Activated T-cell treated with anti-CD3 and anti-CD28 coated beads for 4 hours (primary cell): ENCODE measurements around the gene MBL2.
A peak's percentile ranks its signal among the peaks of the same experiment; 100 is the strongest.

Experiments used
- DNase-seq: peaks from one replicate; pipeline ENCODE4 v3.0.0-alpha.2; 2020

MBL2 gene

GRCh38 chr10:52771534-52772445, 794 bp downstream of the MBL2 start:
- no peak for DNase-seq

GRCh38 chr10:52770904-52771303, 1.7 kb downstream of the MBL2 start:
- DNase-seq, result no peak

GRCh38 chr10:52769966-52770365, 2.6 kb downstream of the MBL2 start:
- DNase-seq, result no peak

DNA sequence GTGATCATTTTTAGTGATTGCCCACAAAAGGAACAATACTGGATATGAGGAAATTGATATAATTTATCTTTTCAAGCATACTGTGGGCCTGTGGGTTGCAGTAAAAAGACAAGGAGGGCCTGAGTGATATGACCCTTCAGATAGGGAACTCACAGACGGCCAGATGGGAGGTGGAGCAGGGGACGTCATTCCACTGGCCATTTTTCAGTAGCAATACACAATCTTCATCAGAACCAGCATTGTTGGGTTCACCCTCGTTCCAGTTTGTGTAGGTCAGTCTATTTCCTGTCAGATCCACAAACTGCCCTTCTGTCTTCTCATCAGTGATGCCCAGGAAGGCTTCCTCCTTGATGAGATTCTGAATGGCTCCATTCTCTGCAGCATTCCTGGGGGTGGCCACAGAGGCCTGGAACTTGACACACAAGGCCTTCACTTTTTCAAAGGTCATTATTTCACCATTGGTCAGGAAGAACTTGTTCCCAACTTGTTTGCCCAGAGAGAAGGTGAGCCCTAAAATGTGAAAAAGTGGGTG, 4.5 kb downstream of the MBL2 start:
- DNase-seq, result no peak

DNA sequence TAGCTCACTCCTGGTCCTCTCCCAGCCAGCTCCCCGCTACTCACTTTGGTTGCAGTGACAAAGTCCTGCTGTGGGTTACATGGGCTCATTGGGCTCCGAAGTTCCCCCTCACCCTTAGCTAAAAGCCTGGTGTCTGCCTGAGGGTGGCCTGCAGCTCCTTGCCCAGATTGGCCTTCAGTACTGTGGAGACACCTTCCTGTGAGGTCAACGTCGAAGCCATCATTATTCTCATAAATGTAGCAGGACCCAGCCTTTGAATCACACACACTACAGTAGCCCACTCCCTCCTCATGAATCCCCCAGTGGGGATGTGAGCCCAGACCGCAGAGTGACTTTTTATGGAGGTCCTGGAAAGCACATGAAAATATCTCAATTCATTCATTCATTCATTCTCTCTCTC, 10.5 kb downstream of the MBL2 start:
- no peak for DNase-seq

DNA sequence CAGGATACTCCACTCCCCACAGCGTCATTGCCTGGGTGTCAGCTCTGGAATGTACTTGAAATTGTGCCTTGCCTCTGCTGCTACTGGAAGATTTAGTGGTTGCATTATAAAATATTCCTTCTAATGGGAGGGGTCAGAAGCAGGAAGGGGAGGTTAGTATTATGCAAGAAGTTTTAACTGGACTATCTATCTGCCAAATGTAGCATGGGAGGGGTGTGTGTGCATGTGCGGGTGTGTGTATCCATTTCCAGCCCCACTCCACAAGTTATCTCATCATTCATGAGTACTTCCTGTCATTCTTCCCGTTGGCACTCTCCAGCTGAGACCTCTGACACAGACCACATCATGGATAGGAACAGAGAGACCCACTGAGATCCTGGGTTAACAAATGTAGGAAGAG, 13.4 kb downstream of the MBL2 start:
- no peak for DNase-seq

- DNase-seq, result no peak
These were observed 14.2 kb downstream of the MBL2 start for GRCh38 chr10:52758406-52758805.

- DNase-seq, result no peak
These were observed 14.8 kb downstream of the MBL2 start for GRCh38 chr10:52757773-52758172.

DNA sequence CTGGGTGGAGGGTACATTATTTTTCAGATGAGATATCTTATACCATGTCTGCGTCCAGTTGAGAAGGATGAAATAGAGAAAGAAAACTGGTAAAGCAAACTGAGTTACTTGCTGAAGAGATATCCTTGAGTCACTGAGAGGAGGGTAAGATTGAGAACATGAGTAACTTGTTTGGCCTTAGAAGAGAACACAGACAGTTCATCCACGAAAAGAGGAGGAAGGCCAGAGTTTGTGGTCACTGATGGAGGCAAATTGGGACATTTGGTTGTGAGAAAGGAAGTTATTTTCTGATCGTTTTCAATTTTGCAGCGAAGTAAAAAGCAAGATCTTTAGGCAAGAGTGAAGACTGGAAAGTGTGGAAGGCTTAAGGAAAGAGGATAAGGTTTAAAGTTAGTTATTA, 15.6 kb downstream of the MBL2 start:
- DNase-seq, result no peak

- no peak for DNase-seq
These were observed 16.3 kb downstream of the MBL2 start for GRCh38 chr10:52756295-52756694.

DNA sequence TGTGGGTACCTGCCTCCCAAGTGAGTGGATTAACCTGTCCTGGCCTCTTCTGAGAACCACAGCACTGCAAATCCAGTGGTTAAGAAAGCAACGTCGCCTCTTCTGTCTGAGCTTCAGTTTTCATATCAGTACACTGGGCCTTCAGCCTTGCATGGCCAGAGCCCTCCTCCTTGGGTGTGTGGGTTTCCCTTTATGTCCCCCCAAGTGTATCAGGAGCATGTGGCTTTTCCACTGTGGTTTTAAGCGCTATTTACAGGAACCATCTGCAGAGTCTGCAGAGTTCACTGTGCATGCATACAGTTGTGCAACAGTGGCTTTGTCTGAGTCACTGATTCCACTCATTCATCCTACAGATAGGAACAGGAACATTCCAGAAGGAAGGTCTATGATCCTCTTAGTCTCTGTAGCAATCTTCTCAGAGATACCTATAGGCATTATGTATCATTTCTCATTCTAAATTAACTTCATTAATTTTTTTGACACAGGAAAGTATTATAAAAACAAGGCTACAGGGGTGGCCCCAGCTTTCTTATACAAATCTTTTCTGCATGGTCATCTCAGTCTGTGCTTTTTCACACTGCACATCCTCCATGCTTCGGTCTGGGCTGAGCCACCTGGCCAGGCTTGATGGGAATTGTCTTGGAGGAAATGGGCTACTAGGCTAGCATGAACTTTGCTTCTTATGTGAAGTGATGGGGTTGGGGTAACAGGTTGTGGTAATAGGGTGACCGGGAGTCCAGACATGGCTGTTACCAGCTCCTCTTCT, 17.1 kb downstream of the MBL2 start:
- DNase-seq, result no peak

- DNase-seq, result no peak
These were observed 19.7 kb downstream of the MBL2 start for GRCh38 chr10:52752801-52753445.

GRCh38 chr10:52752261-52752660, 20.3 kb downstream of the MBL2 start:
- DNase-seq, result no peak

- DNase-seq, result no peak
These were observed 21.2 kb downstream of the MBL2 start for GRCh38 chr10:52751337-52751736.

DNA sequence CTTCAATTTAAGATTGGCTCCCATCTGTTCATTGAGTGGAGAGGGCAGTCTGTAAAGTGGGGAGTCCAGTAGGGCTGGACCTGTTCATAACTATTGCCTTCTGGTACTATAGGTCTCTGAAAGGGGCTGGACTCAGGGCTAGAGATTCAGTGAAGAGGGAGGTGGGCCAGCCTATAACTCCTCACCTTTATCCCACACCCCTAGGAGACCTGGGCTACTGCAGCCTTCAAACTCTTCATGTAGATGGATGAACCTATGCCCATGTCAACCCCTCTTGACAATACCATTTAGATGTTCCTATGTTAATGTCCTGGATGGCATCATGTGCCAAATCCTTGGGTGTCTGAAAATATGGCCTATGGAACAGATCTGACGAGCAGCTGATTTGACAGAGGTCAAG, 22.0 kb downstream of the MBL2 start:
- no peak for DNase-seq

DNA sequence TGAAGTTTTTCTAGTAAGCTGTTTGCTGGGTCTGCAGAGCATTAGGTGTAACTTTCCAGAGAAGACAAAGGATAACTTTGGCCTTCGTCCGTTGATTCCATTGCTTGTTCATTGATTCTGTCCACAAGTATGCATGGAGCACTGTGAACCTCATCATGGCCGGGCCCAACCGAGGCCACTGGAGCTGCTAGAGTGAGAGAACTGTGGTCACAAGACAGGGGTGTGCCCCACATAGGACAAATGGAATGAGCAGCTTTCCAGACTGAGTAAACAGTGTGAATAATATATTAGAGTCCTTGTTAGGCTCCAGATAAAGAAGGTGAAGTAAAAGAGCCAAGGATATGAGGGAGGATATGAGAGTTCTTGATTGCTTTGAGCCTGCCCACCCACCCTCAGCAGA, 24.9 kb downstream of the MBL2 start:
- no peak for DNase-seq

DNA sequence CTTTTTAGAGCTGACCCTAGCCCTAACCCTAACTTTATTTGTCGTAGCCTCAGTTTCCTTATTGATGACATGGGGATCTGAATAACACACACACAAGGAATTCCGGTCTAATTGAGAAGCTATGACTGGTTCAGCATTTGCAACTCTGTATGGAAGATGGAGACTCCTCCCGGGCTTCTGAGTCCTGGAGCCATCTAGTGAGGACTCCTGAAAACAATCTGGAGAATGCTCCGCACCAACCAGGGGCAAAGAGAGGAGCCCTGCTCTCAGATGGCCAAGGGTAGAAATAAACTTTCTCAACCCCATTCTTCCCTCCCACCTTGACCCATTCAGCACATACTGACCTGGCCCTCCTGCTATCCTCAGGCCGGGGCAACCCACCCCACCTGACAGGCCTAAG, 26.4 kb downstream of the MBL2 start:
- DNase-seq, result no peak

DNA sequence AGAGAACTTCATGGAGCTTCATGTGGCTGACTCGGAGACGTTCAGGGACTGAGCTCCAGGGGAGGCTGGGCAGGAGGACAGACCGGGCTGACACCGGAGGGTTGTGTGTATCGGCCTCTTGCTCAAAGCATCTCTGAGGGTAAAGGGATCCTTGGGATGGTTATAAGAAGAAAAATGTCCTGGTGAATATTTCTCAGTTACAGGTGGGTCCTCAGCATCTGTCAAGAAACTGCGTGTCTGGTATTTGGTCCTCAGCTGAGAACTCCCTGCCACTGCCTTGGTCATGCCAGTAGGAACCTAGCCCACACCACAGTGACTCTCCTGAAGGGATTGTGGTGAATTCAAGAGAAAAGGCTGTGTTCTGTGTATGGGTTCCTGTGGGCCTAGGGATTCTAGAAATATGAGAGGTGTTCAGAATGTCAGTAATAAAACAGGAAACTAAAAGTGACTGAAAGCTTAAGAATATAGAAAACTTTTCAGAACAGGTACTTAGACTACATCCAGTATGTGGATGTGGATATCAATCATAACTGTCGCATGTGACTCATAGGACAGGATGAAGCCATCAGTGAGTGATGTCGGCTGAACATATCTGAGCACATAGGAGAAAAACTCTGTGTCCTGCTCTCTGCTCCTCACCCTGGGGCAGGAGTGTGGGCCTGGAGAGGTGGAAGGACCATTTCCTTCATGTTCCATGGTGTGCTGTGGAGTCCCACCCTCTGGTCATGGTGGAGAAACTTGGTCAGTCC, 28.4 kb downstream of the MBL2 start:
- DNase-seq, result no peak

DNA sequence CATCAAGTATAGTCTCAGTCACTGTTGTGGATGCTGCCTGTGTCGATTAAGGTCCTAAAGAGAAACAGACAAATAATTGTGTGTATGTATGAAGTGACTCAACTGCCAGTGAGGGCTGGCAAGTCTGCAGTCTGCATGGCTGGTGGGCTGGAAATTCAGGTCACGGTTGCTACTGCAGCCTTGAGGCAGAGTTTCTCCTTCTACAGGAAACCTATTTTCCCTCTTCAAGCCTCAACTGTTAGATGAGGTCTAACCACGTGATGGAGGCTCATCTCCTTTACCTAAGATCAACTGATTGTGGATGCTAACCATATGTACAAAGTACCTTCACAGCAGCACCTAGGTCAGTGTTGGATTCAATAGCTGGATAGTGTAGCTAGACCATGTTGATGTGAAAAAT, 29.9 kb downstream of the MBL2 start:
- DNase-seq, result no peak

GRCh38 chr10:52741851-52742250, 30.7 kb downstream of the MBL2 start:
- DNase-seq, result no peak

- peak; percentile 7 for DNase-seq
These were observed 31.5 kb downstream of the MBL2 start for GRCh38 chr10:52740913-52741675.

- no peak for DNase-seq
These were observed 32.4 kb downstream of the MBL2 start for GRCh38 chr10:52740155-52740549.
